Colonic mucosa (tissue), 4 donors: ENCODE results near the gene SHC3. TPM values are rescaled to one million over a fixed set of nuclear protein-coding genes. Genes with fewer than 3 reads are reported as not detected.

Source experiments
- DNase-seq: peaks from one replicate; pipeline ENCODE4 v3.0.0-alpha.2; 2020
- H3K27ac ChIP-seq: fragments of 200-600 bp; one replicate; pipeline ENCODE4 v1.8.0; 2021
- H3K27me3 ChIP-seq: fragments of 200-600 bp; one replicate; pipeline ENCODE4 v1.8.0; 2021
- H3K36me3 ChIP-seq: fragments of 200-600 bp; one replicate; pipeline ENCODE4 v1.8.0; 2021
- H3K4me1 ChIP-seq: fragments of 200-600 bp; one replicate; pipeline ENCODE4 v1.8.0; 2021; ENCODE audit warnings: mild to moderate bottlenecking
- H3K4me3 ChIP-seq: fragments of 200-600 bp; one replicate; pipeline ENCODE4 v1.8.0; 2021
- H3K9ac ChIP-seq, 2 donors: one replicate each; pipeline ENCODE4 v1.7.0; 2013; ENCODE audit warnings: control low read depth in 2 of 2, low read depth in 2 of 2, low read length in 2 of 2
- H3K9me3 ChIP-seq: fragments of 200-600 bp; one replicate; pipeline ENCODE4 v1.8.0; 2021
- intact Hi-C: fragments of 100-400 bp; cut with DNase I; formaldehyde crosslinking; loops from one replicate; pipeline ENCODE4 v1.14.1; 2022
- total RNA-seq, 2 donors: library from RNA; stranded (reverse); fragmentation: NEBNext Ultra II Directional in 1 of 2; extraction: Animal tissue kit (Norgen Biotek cat#: 25700) in 1 of 2; gene quantifications; one replicate each; pipeline ENCODE4 v1.2.1, GENCODE V29; 2021
- TF ChIP-seq, protein P1 (sequence below): fragments of 200-600 bp; IDR thresholded peaks from one replicate; pipeline ENCODE4 v1.8.0; 2022; ENCODE audit warnings: antibody characterized with exemption, mild to moderate bottlenecking
- donor health status: healthy.
- donor health status: DM: no; HTN: no; CAD: no.
- donor health status: DM: no; HTN: no; CAD: no.

Gene SHC3
- total RNA-seq, 2 donors from 2014 or later = 0.32 to 0.58 TPM

DNA sequence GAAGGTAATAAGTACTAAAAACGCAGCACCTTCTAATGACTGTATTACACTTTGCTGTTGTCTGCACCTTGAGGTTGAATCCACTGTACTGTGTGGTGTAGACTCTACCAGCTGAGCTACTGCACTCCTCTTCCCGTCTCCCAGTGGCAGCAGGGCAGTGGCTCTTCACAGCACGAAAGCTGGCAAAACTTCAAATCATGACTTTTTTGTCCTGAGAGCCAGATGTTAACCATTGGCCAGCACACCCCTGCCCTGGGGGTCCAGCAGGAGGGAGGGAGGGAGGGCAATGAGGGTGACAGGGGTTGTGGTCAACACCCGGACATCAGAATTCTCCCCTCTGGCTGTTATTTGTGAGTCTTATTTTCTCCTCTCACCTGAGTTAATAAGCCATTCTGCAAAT, 11.8 kb downstream of the SHC3 start:
- H3K9me3 ChIP-seq = no peaks in the 10 kb centered on the region
- no peak overlapping the region for H3K27ac ChIP-seq
- no peaks in the 10 kb centered on the region for H3K4me1 ChIP-seq
- no peaks in the 10 kb centered on the region for H3K27me3 ChIP-seq
- intact Hi-C loops = no loop called here
- no peak overlapping the region for H3K9ac ChIP-seq
- no peaks in the 10 kb centered on the region for H3K36me3 ChIP-seq
- no peak for DNase-seq
- no peak overlapping the region for H3K4me3 ChIP-seq
- TF ChIP-seq, protein P1, sequence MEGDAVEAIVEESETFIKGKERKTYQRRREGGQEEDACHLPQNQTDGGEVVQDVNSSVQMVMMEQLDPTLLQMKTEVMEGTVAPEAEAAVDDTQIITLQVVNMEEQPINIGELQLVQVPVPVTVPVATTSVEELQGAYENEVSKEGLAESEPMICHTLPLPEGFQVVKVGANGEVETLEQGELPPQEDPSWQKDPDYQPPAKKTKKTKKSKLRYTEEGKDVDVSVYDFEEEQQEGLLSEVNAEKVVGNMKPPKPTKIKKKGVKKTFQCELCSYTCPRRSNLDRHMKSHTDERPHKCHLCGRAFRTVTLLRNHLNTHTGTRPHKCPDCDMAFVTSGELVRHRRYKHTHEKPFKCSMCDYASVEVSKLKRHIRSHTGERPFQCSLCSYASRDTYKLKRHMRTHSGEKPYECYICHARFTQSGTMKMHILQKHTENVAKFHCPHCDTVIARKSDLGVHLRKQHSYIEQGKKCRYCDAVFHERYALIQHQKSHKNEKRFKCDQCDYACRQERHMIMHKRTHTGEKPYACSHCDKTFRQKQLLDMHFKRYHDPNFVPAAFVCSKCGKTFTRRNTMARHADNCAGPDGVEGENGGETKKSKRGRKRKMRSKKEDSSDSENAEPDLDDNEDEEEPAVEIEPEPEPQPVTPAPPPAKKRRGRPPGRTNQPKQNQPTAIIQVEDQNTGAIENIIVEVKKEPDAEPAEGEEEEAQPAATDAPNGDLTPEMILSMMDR = no peak

DNA sequence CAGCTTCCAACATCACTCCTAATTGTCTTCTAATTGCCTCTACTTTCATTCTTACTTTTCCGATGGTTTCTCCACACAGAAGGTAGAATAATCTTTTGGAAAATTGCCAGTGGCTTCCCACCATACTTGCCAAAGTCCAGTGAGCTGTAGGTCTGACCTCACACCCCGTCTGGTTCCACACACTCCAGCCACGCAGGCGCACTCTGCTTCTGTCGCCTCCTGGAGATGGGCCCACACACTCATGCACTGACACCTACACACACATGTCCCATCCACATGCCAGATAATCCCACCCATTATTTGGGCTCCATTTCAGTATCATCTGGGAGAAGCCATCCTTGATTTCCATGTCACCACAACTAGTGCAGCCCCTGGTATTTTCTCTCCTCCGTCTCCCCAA, 12.7 kb downstream of the SHC3 start:
- no peak overlapping the region for H3K9ac ChIP-seq
- TF ChIP-seq, protein P1 = no peak
- no peaks in the 10 kb centered on the region for H3K4me1 ChIP-seq
- H3K4me3 ChIP-seq = no peak overlapping the region
- no peaks in the 10 kb centered on the region for H3K36me3 ChIP-seq
- no peaks in the 10 kb centered on the region for H3K9me3 ChIP-seq
- H3K27ac ChIP-seq = no peak overlapping the region
- intact Hi-C loops = no loop called here
- no peaks in the 10 kb centered on the region for H3K27me3 ChIP-seq
- no peak for DNase-seq

DNA sequence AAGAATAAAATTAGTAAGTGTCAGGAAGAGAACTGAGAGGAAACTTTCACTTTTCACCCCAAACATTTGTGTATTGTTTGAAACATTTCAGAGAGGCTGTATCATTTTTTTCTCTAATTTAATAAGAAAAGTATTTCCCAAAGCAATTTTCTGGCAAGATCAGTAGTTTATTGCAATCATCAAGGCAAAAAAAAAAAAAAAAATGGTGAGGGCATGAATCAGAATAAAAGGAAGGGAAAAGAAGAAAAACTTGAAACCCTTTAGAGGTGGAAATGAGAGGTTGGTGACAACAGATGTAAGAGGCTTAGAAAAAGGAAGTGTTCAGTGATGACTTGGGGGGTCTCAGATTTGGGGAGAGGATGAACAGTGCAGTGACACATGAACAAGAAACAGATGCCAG, 13.3 kb downstream of the SHC3 start:
- no peaks in the 10 kb centered on the region for H3K36me3 ChIP-seq
- TF ChIP-seq, protein P1 = no peak
- H3K9me3 ChIP-seq = no peaks in the 10 kb centered on the region
- H3K9ac ChIP-seq = no peak overlapping the region
- H3K27ac ChIP-seq = no peak overlapping the region
- H3K4me1 ChIP-seq = no peaks in the 10 kb centered on the region
- DNase-seq = no peak
- H3K4me3 ChIP-seq = no peak overlapping the region
- H3K27me3 ChIP-seq = no peaks in the 10 kb centered on the region
- intact Hi-C loops = no loop called here

DNA sequence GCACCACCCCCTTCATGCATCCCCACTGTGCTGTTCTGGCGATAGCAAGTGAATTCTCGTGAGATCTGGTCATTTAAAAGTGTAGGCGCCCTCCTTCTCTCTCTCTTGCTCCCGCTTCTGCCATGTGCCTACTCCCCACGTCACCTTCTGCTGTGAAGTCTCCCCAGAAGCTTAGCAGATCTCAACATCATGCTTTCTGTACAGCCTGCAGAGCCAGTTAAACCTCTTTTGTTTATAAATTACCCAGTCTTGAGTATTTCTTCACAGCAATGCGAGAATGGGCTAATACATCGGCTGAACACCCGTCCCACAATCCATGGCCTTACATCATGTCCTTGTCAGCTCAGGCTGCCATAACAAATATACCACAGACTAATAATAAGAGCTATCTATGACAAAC, 17.4 kb downstream of the SHC3 start:
- DNase-seq = no peak
- Histone ChIP-seq H3K27me3 (no peaks in the 10 kb centered on the region), H3K9ac (no peak overlapping the region), H3K36me3 (no peaks in the 10 kb centered on the region), H3K9me3 (no peaks in the 10 kb centered on the region), H3K27ac (no peak overlapping the region), H3K4me3 (no peak overlapping the region), H3K4me1 (no peaks in the 10 kb centered on the region)
- intact Hi-C loops = no loop called here
- TF ChIP-seq, protein P1 = no peak

DNA sequence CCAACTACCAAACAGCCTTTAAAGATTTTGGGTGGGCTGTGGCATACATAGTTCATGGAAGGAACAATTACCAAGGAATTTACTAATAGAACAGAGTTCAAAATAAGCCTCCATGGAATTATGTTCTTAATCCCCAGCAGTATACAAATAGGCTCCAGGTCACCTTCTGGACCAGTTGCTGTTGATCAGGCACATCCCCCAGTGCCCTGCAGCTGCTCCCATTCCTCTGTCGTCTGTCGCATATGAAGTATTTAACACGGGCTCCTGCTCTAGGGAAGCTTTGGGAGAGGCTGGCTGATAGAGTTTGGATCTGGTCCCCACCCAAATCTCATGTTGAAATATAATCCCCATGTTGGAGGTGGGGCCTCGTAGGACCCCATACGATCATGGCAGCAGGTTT, 17.8 kb downstream of the SHC3 start:
- no peak for DNase-seq
- TF ChIP-seq, protein P1 = no peak
- Histone ChIP-seq H3K9ac (no peak overlapping the region), H3K9me3 (no peaks in the 10 kb centered on the region), H3K4me3 (no peak overlapping the region), H3K4me1 (no peaks in the 10 kb centered on the region), H3K27ac (no peak overlapping the region), H3K36me3 (no peaks in the 10 kb centered on the region), H3K27me3 (no peaks in the 10 kb centered on the region)
- intact Hi-C loops = no loop called here
